GM12892 (cell line): ENCODE data around the gene SP1.

Experiments used
- POLR2A ChIP-seq: IDR thresholded peaks from 2 replicates; pipeline ENCODE4 v1.6.1; 2011; ENCODE audit warnings: low read depth, low read length, control low read depth
- POLR2AphosphoS5 ChIP-seq: IDR thresholded peaks from 2 replicates; pipeline ENCODE4 v1.6.1; 2011; ENCODE audit warnings: low read depth, low read length, control low read depth

DNA sequence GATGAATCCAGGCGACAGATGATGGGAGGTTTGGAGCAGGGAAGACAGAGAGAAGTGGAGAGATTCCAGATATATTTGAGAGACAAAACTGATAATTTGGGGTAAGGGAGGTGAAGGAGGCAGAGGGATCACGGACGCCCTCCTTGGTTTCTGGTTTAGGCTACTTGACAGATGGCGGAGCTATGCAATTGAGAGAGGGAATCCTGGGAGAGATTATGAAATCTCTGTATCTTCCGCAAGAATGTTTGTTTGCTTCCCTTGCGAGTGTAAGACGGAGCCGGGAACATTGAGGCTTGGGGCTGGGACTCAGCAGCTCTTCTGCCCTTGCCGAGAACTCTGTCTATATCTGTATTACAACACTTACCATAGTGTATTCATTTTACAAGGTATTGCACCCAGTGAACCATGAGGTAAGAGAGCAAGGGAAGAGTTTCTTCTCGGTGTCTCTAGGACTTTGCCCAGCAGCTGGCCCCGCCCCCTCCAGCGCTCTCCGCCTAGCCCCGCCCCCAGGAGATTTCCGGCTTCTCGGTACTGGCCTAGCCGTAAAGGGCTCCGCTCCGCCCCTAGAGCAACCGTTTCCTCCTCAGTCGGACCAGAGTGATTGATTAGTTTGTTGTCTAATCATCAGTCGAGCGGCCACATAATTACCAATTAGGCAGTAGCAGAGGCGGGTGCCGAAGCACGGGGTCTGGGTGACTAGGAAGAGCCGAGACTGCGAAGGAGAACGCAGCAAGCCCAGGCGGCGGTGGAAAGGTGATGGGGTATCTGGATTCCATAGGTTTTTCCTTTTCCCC lies 61.3 kb downstream of the SP1 start, which contains the start of gene PRR13:
- peak; percentile 99 for TF ChIP-seq POLR2AphosphoS5
- peak; percentile 99 for TF ChIP-seq POLR2A
